Measurements from ENCODE around the gene PPP2R2D. TPM values are rescaled to one million over a fixed set of nuclear protein-coding genes. Genes with fewer than 3 reads are reported as not detected.
A peak's percentile ranks its signal among the peaks of the same experiment; 100 is the strongest.

The PPP2R2D gene
- total RNA-seq, 6 experiments from 2014 or later: 22.9 to 28.1 (median 24.5) TPM

GRCh38 chr10:131886237-131886636 lies 14.6 kb upstream of the PPP2R2D start:
- Mint-ChIP-seq H3K36me3 (ENCODE audit: low read depth) (no peaks in the 10 kb centered on the region), H3K9me3 (peaks cover 4% of the 10 kb centered on the region), H3K4me3 (no peak overlapping the region), H3K4me1 (ENCODE audit: low read depth) (0 out of 2 replicates have a peak, but pooled peaks cover 4% of the 10 kb centered on the region), H3K27ac (no peak overlapping the region), H3K27me3 (ENCODE audit: insufficient read depth) (peaks cover 13% of the 10 kb centered on the region)
- TF ChIP-seq CTCF (IDR thresholded peaks at IDR 0.05): no peak
- no peak for DNase-seq

GRCh38 chr10:131888186-131888604 lies 12.6 kb upstream of the PPP2R2D start:
- Mint-ChIP-seq H3K9me3 (peaks cover 4% of the 10 kb centered on the region; the same call in 1 of the 2 replicates), H3K27me3 (ENCODE audit: insufficient read depth) (peaks cover 17% of the 10 kb centered on the region), H3K36me3 (ENCODE audit: low read depth) (no peaks in the 10 kb centered on the region), H3K4me3 (no peak overlapping the region), H3K27ac (no peak overlapping the region), H3K4me1 (ENCODE audit: low read depth) (0 out of 2 replicates have a peak, but pooled peaks cover 4% of the 10 kb centered on the region)
- peak; percentile 10 for DNase-seq
- no peak for TF ChIP-seq CTCF (IDR thresholded peaks at IDR 0.05)

GRCh38 chr10:131889755-131890154 lies 11.1 kb upstream of the PPP2R2D start:
- TF ChIP-seq CTCF (IDR thresholded peaks at IDR 0.05): no peak
- H3K27me3 Mint-ChIP-seq (ENCODE audit: insufficient read depth): peaks cover 24% of the 10 kb centered on the region
- 0 out of 2 replicates have a peak, but pooled peaks cover 4% of the 10 kb centered on the region for H3K4me1 Mint-ChIP-seq (ENCODE audit: low read depth)
- no peak overlapping the region for H3K4me3 Mint-ChIP-seq
- H3K9me3 Mint-ChIP-seq: no peaks in the 10 kb centered on the region
- no peaks in the 10 kb centered on the region for H3K36me3 Mint-ChIP-seq (ENCODE audit: low read depth)
- no peak for DNase-seq
- H3K27ac Mint-ChIP-seq: no peak overlapping the region

GRCh38 chr10:131890276-131891195 lies 10.3 kb upstream of the PPP2R2D start:
- TF ChIP-seq CTCF (IDR thresholded peaks at IDR 0.05): no peak
- H3K4me1 Mint-ChIP-seq (ENCODE audit: low read depth): 0 out of 2 replicates have a peak, but pooled peaks cover 4% of the 10 kb centered on the region
- no peaks in the 10 kb centered on the region for H3K9me3 Mint-ChIP-seq
- DNase-seq: no peak
- no peak overlapping the region for H3K4me3 Mint-ChIP-seq
- H3K27me3 Mint-ChIP-seq (ENCODE audit: insufficient read depth): peaks cover 25% of the 10 kb centered on the region
- H3K36me3 Mint-ChIP-seq (ENCODE audit: low read depth): no peaks in the 10 kb centered on the region
- H3K27ac Mint-ChIP-seq: no peak overlapping the region

GRCh38 chr10:131891196-131891928 lies 9.4 kb upstream of the PPP2R2D start:
- TF ChIP-seq CTCF (IDR thresholded peaks at IDR 0.05): peak; percentile 30; the same call in 1 of the 2 replicates
- H3K27ac Mint-ChIP-seq: no peak overlapping the region
- peaks cover 20% of the 10 kb centered on the region for H3K27me3 Mint-ChIP-seq (ENCODE audit: insufficient read depth)
- no peaks in the 10 kb centered on the region for H3K9me3 Mint-ChIP-seq
- H3K36me3 Mint-ChIP-seq (ENCODE audit: low read depth): no peaks in the 10 kb centered on the region
- H3K4me3 Mint-ChIP-seq: no peak overlapping the region
- DNase-seq: no peak
- H3K4me1 Mint-ChIP-seq (ENCODE audit: low read depth): 0 out of 2 replicates have a peak, but pooled peaks cover 4% of the 10 kb centered on the region
